GM19452 (cell line): ENCODE results near the gene GOLGA8S.
"Not testable (repeated sequence)": the region's sequence is repeated elsewhere in the genome, so short reads cannot be mapped to it uniquely, and the experiment has no call there.

Experiments used
- ATAC-seq: cut with Tn5 transposase; IDR thresholded peaks from one replicate; pipeline ENCODE4 v1.9.1; 2021; ENCODE audit not compliant: unreplicated experiment

GOLGA8S gene

DNA sequence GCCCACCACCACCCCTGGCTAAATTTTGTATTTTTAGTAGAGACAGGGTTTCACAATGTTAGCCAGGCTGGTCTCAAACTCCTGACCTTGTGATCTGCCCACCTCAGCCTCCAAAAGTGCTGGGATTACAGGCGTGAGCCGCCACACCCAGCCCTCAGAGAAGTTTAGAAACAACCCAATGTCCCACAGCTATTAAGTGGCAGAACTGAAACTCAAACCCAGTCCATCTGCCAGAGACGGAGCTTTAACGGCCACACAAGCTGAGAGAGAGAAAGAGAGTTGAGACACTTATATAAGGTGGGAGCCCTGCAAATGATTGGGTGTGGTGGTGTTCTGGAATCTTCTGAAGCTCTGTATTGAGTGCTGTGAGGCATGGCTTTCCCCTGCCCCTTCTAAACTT is 43.8 kb downstream of the GOLGA8S start:
- ATAC-seq = not testable (repeated sequence)

- ATAC-seq = not testable (repeated sequence)
These were observed 44.7 kb downstream of the GOLGA8S start for GRCh38 chr15:23399207-23399606.

- ATAC-seq = no peak
These were observed 47.1 kb downstream of the GOLGA8S start for GRCh38 chr15:23401627-23402026.

DNA sequence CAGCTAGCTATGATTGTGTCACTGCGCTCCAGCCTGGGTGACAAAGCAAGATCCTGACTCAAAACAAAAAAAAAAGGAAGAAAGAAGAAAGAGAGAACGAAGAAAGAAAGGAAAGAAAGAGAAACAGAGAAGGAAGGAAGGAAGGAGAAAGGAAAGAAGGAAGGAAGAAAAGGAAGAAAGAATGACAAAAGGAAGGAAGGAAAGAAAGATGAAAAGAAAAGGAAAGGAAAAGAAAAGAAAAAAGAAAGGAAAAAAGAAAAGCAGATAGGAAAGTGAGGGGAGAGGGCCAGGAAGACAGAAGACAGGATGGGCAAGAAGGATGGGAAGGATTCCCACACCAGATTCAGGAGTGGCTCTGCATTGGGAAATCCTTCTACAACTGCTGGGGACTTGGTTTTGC is 47.6 kb downstream of the GOLGA8S start:
- ATAC-seq = no peak

DNA sequence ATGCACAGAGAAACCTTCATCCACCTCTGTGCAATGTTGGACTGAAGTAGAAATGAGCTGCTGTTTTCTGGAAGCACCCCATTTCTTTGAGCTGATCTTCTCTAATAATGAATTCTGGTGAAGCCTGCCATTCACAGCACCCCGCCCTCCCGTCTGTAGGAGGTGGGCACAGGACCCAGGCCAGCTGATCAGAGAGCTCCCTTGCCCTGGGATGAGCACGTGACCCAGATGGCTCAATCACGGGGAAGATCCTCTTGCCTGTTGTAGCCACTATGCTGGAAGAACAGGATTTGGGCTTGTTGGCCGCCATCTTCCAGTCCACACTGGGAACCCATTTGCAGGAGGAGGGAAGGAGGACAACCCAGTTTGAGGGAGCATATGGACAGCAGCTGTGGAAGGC is 48.0 kb downstream of the GOLGA8S start:
- no peak for ATAC-seq

GRCh38 chr15:23403550-23403949 is 49.0 kb downstream of the GOLGA8S start:
- ATAC-seq = no peak

DNA sequence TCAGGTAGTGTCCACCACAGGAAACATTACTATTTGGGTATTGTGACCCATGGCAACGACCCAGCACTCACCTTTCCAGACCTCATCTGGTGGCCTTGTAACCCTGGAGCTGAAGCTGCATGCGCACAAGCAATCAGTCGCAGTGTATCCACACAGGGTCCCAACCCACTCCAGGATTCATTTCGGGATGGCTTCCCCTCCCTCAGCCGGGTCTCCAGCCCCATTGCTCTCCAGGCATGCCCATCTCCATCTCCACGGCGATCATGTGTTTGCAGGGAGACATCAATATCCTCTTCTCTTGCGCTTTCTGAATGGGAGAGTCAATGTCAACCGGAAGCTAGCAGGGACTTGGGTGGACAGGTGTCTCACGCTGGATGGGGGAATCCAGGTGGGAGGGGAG is 57.3 kb downstream of the GOLGA8S start:
- ATAC-seq = no peak

- not testable (repeated sequence) for ATAC-seq
These were observed 58.5 kb downstream of the GOLGA8S start for GRCh38 chr15:23412881-23413600.
